ENCODE data around the gene TRIM63.

- TF ChIP-seq CTCF (IDR thresholded peaks at IDR 0.05) (no peak), POLR2A (IDR thresholded peaks at IDR 0.05) (no peak)
Observed at GRCh38 chr1:26010825-26011224, 56.6 kb downstream of the TRIM63 start.
